GM19238 (cell line): ENCODE data around the gene ZNF655.

Experiments
- DNase-seq: peaks from one replicate; pipeline ENCODE4 v3.0.0; 2011; ENCODE audit warnings: low spot score; ENCODE audit not compliant: insufficient read length

Gene ZNF655

GRCh38 chr7:99601656-99602310 lies 43.3 kb downstream of the ZNF655 start:
- no peak for DNase-seq

GRCh38 chr7:99605527-99605926 lies 47.1 kb downstream of the ZNF655 start:
- no peak for DNase-seq

GRCh38 chr7:99606531-99606930 lies 48.1 kb downstream of the ZNF655 start:
- DNase-seq = no peak

- no peak for DNase-seq
These were observed 49.1 kb downstream of the ZNF655 start for GRCh38 chr7:99607548-99607947.

GRCh38 chr7:99614495-99614894 lies 56.1 kb downstream of the ZNF655 start:
- DNase-seq = no peak

GRCh38 chr7:99615989-99616358 lies 57.5 kb downstream of the ZNF655 start:
- DNase-seq = no peak

GRCh38 chr7:99616359-99617191 lies 58.1 kb downstream of the ZNF655 start, which contains the start of gene ZSCAN25:
ZSCAN25 (plus strand) TSS chr7:99616946; CDS start chr7:99619607, 2,661 bp downstream.
- DNase-seq = peak; percentile 91

- no peak for DNase-seq
These were observed 58.8 kb downstream of the ZNF655 start for GRCh38 chr7:99617192-99617781.

- DNase-seq = no peak
These were observed 60.3 kb downstream of the ZNF655 start for GRCh38 chr7:99618726-99619125.

- no peak for DNase-seq
These were observed 61.2 kb downstream of the ZNF655 start for GRCh38 chr7:99619571-99620130.

- DNase-seq = no peak
These were observed 62.8 kb downstream of the ZNF655 start for GRCh38 chr7:99621271-99621670.

- no peak for DNase-seq
These were observed 64.2 kb downstream of the ZNF655 start for GRCh38 chr7:99622596-99622995.

GRCh38 chr7:99623091-99623693 lies 64.8 kb downstream of the ZNF655 start:
- DNase-seq = no peak

GRCh38 chr7:99623702-99624447 lies 65.4 kb downstream of the ZNF655 start:
- DNase-seq = no peak

- no peak for DNase-seq
These were observed 66.0 kb downstream of the ZNF655 start for GRCh38 chr7:99624484-99624883.

GRCh38 chr7:99625321-99625720 lies 66.9 kb downstream of the ZNF655 start:
- no peak for DNase-seq

- no peak for DNase-seq
These were observed 67.5 kb downstream of the ZNF655 start for GRCh38 chr7:99625961-99626360.
